Left ventricle myocardium superior (tissue), 1 donor: ENCODE results near the gene TBX2. TPM values are rescaled to one million over a fixed set of nuclear protein-coding genes. Genes with fewer than 3 reads are reported as not detected.

Experiments
- ATAC-seq: fragments of 200-7000 bp; cut with Tn5 transposase; one replicate; pipeline ENCODE4 v1.9.1; 2020; ENCODE audit warnings: mild to moderate bottlenecking, moderate library complexity
- DNase-seq: peaks from one replicate; pipeline ENCODE4 v3.0.0-alpha.2; 2020
- intact Hi-C: fragments of 100-400 bp; cut with micrococcal nuclease; formaldehyde crosslinking; loops from one replicate; pipeline ENCODE4 v1.11.0; 2022
- total RNA-seq: library from RNA; stranded (reverse); fragmentation: NEBNext Ultra II Directional; extraction: Animal tissue kit (Norgen Biotek cat#: 25700); gene quantifications from one replicate; pipeline ENCODE4 v1.2.1, GENCODE V29; 2021
- donor health status: DM: no; HTN: yes; CAD: no; lungs with severe emphysema.

Gene TBX2
- total RNA-seq, 1 donor from 2014 or later, result 9.1 TPM

DNA sequence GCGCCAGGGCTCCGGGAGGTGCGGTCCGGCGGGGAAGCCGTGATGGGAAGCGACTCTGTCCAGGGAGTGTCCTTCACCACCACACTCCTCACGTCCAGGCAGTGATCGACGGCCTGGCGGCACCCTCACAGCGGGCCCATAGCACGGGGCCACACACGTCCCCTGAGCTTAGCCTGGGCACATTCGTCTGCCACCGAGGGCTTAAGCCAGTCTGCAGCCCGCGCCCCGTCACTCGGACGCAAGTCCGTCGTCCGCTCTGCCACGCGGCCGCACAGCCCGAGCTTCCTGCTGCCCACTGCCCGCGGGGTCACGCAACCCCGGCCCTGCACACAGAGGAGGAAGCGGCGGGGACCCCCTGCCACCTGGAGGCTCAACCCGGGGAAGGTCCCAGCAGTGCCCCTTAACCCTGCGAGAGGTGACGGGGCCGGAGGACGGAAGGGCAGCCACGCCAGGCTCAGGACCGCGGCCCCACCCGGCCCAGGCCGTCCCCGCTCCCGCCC lies 3.0 kb upstream of the TBX2 start:
- intact Hi-C loops, result no loop called here
- ATAC-seq, result no peak
- no peak for DNase-seq

DNA sequence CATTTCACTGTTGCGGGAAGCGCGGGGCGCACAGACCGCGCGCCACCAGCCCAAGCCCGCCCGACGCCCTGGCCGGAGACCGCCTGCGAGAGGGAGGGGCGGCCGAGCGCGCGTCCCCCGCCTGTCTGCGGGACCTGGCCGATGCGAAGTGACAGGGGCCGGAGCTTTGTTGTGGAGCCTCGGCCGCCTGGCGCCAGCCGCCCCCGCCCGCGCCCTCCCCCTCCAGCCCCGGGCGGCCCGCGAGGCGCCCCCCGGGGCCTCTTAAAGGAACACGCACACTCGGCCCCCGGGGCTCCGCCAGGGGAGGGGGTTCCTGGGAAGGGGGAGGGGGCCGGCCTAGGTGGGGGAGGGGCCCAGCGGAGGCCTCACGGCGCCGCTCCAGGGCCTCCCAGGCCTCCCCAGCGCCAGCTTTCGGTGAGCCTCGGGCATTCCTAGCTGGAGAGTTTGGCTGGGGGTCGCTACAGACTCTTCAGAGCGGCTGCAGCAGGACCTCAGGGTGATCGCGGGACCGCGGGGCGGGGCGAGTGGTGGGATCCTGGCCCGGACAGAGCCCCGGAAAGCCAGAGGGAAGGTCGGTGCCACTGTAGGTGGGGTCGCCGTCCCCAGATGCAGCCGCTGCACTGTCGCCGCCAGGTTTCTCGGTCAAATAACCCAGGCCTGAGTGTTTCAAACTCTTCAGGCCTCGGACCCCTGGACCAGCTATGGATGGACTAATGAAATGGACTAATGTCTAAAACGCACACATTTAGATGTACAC lies 2.4 kb upstream of the TBX2 start:
- peak; percentile 3 for ATAC-seq
- peak; percentile 52 for DNase-seq

DNA sequence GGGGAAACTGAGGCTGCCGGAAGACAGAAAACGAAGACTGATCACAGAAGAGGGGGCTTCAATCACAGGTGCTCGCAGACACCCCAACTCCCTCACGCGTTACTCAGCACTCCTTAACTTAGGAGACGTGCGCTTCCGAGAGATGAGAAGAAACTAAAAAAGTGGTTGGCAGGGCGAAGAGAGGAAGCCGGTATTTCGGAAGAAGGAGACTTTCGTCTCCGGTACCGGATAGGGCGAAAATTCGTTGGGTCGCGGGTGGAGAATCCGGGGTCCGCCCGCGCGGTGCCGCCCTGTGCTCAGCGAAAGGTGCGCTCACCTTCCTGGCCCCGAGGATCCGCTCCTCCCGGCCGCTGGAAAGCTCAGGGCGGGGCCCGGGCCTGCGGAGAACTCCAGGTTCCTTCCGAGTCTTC lies 917 bp upstream of the TBX2 start:
- DNase-seq, result peak; percentile 30
- intact Hi-C loops, result no loop called here
- no peak for ATAC-seq

More for the DNA sequence above, 2.4 kb upstream of the TBX2 start:
- intact Hi-C loops, result no loop called here

DNA sequence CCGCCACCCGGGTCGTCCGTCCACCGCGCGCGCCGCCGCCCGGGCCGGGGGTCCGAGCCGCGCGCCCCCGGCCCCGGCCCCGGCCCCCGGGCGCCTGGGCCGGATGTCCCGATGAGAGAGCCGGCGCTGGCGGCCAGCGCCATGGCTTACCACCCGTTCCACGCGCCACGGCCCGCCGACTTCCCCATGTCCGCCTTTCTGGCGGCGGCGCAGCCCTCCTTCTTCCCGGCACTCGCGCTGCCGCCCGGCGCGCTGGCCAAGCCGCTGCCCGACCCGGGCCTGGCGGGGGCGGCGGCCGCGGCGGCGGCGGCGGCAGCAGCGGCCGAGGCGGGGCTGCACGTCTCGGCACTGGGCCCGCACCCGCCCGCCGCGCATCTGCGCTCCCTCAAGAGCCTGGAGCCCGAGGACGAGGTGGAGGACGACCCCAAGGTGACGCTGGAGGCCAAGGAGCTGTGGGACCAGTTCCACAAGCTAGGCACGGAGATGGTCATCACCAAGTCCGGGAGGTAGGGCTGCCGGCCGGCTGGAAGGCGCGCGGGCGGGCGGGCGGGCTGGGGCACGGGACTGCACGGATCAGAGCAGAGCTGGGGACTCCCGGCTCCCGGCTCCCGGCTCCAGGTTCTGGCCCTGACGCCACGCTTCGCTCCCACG lies 548 bp downstream of the TBX2 start:
- ATAC-seq (no peak), DNase-seq (peak; percentile 47)
- intact Hi-C loops, result no loop called here

DNA sequence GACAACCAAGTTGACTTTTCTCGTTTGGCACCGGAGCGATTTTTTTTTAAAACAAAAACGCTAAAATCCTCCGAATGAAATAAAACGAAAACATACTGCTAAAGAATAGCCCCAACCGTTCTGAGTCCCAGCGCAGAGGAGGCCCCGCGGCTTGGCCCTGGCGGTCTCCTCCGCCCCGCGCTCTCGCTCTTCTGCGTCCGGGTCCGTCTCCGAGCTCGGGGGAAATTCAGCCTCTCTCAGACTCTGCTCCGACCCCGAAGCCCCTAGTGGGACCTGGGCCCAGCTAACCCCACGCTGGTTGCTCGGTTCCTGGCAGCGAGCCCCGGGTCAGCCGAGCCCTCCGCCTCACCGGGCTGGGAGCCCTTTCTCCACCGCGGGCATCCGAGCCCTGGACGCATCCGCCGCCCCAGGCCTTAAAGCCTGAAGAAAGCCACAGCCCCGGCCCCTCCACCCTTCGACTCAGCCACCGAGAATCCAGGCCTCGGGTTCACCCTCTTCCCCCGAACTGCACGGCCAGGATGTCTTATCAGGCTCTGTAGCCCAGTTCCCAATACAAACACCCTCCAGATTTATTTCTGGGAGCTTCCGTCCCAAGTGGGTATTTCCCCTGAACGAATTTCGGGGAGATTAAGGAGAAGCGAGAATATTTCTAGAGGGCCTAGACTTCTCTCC lies 1.2 kb downstream of the TBX2 start:
- DNase-seq, result peak; percentile 40
- no peak for ATAC-seq
- intact Hi-C loops, result no loop called here

DNA sequence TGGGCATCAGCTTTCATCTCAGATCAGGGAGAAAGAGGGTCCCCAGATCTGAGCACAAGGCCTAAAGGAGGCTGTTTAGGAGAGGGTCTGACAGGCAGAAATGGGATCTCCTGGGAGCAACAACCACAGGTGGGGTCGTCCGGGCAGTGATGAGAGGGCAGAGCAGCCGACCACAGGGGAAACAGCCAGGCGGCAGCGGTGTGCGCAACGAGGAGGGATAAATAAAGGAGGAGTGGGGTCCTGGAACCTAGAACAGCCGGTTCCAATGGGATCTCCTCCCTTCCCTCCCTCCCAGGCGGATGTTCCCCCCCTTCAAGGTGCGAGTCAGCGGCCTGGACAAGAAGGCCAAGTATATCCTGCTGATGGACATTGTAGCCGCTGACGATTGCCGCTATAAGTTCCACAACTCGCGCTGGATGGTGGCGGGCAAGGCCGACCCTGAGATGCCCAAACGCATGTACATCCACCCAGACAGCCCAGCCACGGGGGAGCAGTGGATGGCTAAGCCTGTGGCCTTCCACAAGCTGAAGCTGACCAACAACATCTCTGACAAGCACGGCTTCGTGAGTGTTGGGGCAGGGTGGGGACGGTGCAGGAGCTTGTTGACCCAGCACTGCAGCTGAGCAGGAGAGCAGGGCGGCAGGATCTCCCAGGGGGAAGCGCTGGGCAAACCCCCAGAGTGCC lies 1.9 kb downstream of the TBX2 start:
- intact Hi-C loops, result no loop called here
- ATAC-seq (no peak), DNase-seq (peak; percentile 26)

DNA sequence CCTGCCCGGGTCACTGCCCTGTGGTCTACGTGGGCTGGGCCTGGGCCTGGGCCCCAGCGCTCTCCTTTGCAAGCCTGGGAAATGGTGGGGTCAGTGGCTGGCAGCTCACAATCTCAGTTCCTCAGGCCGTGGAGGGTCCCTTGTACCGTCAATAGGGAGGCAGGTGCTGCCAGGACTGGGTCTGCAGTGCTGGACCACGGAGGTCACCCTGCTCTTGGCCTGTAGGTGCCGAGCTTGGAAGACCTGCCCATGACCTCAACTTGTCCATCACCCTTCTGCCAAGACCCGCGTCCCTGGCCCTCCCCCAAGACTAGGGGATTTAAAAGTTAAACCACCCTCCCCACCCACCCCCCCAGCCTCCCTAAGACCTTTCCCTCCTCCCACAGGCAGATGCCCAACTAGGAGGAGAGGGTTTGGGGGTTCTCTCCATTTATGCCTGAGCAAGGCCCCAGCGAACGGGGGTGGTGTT lies 2.5 kb downstream of the TBX2 start:
- DNase-seq, result peak; percentile 27
- intact Hi-C loops, result no loop called here
- no peak for ATAC-seq

DNA sequence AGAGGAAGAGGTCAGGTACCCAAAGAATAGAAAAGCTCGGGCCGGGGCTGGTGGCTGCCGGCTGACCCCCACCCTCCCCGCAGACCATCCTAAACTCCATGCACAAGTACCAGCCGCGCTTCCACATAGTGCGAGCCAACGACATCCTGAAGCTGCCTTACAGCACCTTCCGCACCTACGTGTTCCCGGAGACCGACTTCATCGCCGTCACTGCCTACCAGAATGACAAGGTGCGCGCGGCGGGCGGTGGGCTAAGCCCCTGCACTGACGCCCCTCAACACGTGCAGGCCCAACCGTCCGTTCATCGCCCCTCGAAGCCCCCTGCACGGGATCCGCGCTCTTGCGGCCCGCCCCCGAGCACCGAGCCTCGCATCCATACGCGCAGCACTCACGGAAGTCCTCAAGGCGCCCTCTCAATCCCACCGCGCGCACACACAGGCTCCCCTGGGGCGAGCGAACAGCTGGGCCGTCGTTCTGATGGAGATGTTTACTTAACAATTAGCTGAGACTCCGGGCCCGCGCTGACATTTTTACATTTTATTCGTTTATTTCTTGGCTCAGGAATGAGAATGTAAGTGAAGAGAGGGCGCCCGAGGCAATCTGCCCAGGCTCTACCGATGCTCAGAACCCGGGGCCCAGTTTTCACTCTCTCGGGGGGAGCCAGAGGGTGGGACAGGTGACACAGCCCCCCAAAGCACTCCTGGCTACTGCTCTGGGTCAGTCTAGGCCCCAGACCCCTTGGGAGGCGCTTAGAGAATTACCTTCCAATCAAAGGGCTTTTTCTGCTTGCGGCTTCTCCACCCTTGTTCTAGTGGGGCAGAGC lies 3.5 kb downstream of the TBX2 start:
- intact Hi-C loops, result no loop called here
- ATAC-seq (no peak), DNase-seq (peak; percentile 53)

DNA sequence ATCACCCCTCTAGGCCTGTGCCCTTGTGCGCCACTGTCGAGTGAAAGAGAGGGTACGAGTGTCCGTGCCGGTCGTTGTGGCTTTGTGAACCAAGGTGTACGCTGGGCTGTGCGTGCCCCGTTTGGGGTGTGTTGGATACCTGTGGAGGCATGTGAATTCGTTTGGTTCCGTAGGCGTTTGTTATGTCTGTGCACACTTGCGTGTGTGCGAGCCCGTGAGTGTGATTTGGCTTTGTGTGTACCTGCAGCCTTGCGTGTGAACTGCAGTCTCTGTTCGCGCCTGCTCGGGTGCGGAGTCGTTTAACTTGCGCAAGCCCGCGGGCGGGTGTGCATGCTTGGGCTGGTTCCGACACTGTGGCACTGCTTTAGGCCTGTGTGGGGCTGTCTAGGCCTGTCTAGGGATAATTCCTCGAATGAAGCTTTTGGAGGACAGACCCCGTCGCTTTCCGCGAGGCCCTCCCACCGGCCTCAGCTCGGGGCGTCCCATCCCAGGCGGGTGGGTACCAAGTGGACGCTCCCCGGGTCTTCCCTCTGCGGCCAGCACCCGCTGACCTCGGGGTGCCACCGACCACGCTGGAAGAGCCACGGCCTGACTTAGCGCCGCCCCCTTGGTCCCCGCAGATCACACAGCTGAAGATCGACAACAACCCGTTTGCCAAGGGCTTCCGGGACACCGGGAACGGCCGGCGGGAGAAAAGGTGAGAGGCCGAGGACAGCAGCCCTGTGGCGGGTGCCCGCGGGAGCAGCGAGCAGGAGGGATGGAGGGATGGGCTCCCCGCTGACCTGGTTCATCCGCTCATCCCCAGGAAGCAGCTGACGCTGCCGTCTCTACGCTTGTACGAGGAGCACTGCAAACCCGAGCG lies 4.4 kb downstream of the TBX2 start:
- intact Hi-C loops, result no loop called here
- peak; percentile 29 for DNase-seq
- no peak for ATAC-seq

DNA sequence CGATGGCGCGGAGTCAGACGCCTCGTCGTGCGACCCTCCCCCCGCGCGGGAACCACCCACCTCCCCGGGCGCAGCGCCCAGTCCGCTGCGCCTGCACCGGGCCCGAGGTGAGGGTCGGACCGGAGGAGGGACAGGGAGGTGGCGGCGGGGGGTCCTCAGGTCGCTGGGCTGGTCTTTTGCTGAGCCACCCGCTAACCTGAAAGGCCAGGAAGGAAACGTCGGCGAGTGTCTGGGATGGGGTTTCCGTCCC lies 4.9 kb downstream of the TBX2 start:
- intact Hi-C loops, result no loop called here
- DNase-seq, result no peak
- no peak for ATAC-seq

DNA sequence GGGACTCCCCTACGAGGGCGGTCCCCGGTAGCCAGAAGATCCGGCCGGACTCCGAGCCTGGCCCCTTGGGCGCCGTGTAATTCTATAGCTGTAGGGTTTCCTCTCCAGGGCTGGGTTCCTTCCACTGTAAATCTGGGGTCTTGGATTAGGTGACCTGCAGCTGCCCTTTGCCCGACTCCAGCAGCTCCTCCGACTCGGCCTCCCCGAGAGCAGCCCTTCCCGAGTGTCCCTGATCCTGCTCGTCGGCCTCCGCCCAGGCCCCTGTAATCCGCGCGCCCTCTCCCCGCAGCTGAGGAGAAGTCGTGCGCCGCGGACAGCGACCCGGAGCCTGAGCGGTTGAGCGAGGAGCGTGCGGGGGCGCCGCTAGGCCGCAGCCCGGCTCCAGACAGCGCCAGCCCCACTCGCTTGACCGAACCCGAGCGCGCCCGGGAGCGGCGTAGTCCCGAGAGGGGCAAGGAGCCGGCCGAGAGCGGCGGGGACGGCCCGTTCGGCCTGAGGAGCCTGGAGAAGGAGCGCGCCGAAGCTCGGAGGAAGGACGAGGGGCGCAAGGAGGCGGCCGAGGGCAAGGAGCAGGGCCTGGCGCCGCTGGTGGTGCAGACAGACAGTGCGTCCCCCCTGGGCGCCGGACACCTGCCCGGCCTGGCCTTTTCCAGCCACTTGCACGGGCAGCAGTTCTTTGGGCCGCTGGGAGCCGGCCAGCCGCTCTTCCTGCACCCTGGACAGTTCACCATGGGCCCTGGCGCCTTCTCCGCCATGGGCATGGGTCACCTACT lies 5.5 kb downstream of the TBX2 start:
- DNase-seq, result no peak
- intact Hi-C loops, result no loop called here
- no peak for ATAC-seq

DNA sequence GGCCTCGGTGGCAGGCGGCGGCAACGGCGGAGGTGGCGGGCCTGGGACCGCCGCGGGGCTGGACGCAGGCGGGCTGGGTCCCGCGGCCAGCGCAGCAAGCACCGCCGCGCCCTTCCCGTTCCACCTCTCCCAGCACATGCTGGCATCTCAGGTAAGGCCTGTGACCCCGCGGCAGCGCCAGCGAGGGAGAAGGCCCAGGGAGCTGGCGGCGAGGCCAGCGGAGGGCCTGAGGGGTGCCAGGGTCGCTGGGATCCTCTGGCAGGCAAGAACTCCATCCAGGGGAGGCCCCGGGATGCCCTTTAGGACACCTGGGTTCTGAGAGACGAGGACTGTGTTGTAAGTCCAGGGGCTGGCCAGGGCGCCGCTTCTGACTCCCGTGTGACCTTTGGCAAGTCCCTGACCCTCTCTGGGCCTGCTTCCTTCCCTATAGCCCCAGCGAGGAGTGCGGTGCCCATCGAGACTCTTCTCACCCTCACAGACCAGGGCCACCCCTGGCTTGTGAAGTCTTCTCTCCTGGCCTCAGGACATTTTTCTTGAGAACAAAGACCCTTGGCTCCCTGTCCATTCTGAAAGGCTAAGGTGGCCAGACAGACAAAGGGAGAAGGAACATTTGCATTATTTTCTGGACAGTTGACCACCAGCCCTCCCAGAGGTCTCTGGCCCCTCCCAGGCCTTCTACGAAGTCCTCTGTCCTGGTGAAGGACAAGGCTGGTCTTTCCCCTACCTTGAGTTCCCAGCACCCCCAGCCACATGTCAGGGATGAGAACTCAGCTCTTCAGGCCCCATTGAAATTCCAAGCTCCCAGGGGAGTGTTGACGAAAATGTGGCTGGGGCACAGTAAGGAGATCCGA lies 6.3 kb downstream of the TBX2 start:
- intact Hi-C loops, result no loop called here
- ATAC-seq (no peak), DNase-seq (peak; percentile 25)

DNA sequence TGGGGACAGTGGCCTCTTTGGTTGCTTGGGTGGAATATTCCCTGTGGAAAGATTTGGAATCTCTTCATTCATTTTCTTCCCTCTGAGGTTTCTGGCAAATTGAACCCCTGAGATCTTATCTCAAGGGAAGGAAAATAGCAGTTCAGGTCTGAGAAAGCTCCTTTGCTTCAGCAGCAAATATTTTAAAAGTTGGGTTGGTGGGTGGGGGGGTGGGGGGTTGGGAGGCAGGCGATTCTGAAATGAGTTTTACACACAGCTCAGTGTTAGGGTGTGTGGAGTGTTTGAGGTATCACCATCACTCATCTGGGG lies 6.8 kb downstream of the TBX2 start:
- ATAC-seq (no peak), DNase-seq (no peak)
- intact Hi-C loops, result no loop called here

DNA sequence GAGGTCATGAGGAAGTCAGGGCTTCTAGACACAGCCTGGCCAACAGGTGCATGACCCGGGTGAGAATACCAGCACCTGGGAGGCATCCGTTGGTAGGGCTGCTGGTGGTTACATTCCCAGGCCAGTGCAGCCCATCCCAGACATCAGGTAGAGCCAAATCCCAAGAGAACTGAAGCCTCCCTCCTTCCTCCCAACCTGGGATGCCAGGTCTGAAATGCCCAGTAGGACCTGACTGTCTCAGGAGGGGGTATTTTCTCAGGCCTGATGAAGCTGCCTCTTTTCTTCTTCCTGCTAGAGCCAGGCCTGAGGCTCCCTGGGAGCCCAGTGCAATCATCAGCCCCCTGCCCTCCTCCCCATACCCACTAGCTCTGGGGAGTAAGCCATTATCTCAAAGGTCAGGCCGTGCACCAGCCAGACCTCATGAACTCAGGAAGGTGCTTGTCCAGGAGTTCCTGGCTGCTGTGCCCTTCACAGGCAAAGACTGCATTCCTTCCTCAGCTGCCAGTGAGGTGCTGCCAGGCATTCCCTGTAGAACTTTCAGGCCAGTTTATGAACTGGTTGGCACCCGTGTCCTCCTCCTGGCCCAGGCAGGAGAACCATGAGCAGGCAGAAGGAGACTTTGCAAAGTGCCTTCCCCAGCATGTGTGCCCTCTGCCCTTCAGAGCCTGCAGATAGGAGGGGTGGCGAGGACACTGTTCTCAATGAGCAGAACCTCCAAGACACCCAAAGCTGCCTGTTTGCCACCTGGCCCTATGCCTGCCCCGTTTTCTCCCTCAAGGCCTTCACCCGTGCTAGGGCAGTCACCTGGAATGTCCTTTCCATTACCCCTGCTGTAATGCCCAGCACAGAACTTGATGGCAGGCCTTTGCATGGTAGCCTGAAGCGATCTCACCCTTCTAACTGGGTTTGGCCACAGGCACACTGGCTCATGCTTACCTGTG lies 7.6 kb downstream of the TBX2 start:
- intact Hi-C loops, result no loop called here
- DNase-seq, result peak; percentile 15
- no peak for ATAC-seq

DNA sequence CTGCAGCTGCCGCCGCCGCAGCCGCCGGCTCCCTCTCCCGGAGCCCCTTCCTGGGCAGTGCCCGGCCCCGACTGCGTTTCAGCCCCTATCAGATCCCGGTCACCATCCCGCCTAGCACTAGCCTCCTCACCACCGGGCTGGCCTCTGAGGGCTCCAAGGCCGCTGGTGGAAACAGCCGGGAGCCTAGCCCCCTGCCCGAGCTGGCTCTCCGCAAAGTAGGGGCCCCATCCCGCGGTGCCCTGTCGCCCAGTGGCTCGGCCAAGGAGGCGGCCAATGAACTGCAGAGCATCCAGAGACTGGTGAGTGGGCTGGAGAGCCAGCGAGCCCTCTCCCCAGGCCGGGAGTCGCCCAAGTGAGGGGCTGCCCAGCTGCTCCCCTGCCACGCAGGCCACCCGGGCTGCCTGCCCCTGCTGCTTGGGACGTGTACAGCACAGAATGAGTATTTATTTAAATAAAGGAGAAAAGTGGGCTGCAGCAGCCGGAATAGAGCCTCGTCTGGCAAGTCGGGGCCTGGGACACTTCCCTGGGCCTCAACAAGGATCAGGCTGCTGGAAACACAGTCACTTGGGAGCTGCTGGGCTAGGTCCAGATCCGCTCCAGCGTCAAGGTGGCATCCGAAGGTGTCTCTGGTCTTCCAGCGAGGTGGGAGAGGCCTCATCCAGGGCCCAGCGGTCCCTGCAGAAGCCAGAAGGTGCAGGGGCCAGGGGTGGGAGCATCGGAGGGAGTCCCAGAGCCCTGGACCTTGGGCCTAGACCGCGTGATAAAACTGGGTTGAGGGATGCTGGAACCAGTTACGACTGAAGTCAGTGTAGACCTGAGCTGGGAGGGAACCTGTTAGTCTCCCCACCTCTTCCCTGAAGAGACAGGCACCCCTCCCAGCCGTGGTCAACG lies 8.8 kb downstream of the TBX2 start:
- intact Hi-C loops, result no loop called here
- peak; percentile 28 for DNase-seq

More for the DNA sequence above, 8.8 kb downstream of the TBX2 start:
- no peak for ATAC-seq
